OCI-LY7 (cell line): ENCODE data around the gene ZNF628. TPM values are rescaled to one million over a fixed set of nuclear protein-coding genes. Genes with fewer than 3 reads are reported as not detected.

Experiments
- BruUV-seq: library from RNA; stranded (reverse); fragments of 400-500 nt; replicated peaks from 2 replicates; lab custom pipeline; 2021; lab: Mats Ljungman, UMichigan
- CTCF ChIA-PET: fragments of 300-600 bp; sonication (Branson Sonifier 250); formaldehyde crosslinking; loops from one replicate; lab custom pipeline; 2022; ENCODE audit warnings: antibody characterized with exemption; ENCODE audit not compliant: unreplicated experiment; lab: Charles Lee
- POLR2A ChIA-PET: fragments of 300-600 bp; sonication (Branson Sonifier 250); formaldehyde crosslinking; loops from one replicate; lab custom pipeline; 2022; ENCODE audit warnings: antibody characterized with exemption; lab: Charles Lee
- DNase-seq: peaks from one replicate; pipeline ENCODE4 v3.0.0-alpha.2; 2015; ENCODE audit warnings: low spot score
- H2AFZ ChIP-seq: fragments of 200-600 bp; sonication (generic), shearing (Covaris generic); 2 replicates; pipeline ENCODE4 v1.6.1; 2014; ENCODE audit warnings: mild to moderate bottlenecking, antibody characterized with exemption, low read length, moderate library complexity
- H3K27ac ChIP-seq: fragments of 200-600 bp; sonication (generic); 2 replicates; pipeline ENCODE4 v1.5.1; 2014; ENCODE audit warnings: mixed run types, low read depth, mild to moderate bottlenecking, moderate library complexity, low read length, inconsistent platforms; ENCODE audit not compliant: poor library complexity, severe bottlenecking
- H3K36me3 ChIP-seq: fragments of 200-600 bp; sonication (generic); 2 replicates; pipeline ENCODE4 v1.6.1; 2014; ENCODE audit warnings: mild to moderate bottlenecking, antibody characterized with exemption, low read length, moderate library complexity, mixed read lengths; ENCODE audit not compliant: insufficient read depth
- H3K4me1 ChIP-seq: fragments of 200-600 bp; sonication (generic); 2 replicates; pipeline ENCODE4 v1.5.1; 2014; ENCODE audit warnings: mild to moderate bottlenecking, low read length; ENCODE audit not compliant: insufficient read depth, poor library complexity, severe bottlenecking
- H3K4me2 ChIP-seq: fragments of 200-600 bp; sonication (generic); 2 replicates; pipeline ENCODE4 v1.6.1; 2014; ENCODE audit warnings: mild to moderate bottlenecking, low read length
- H3K4me3 ChIP-seq: fragments of 200-600 bp; sonication (generic); 2 replicates; pipeline ENCODE4 v1.5.1; 2014; ENCODE audit warnings: mild to moderate bottlenecking, low read depth, low read length; ENCODE audit not compliant: poor library complexity, severe bottlenecking
- H3K79me2 ChIP-seq: fragments of 200-600 bp; sonication (generic); 2 replicates; pipeline ENCODE4 v1.6.1; 2016; ENCODE audit warnings: low read depth, mild to moderate bottlenecking, low read length, moderate library complexity, mixed read lengths; ENCODE audit not compliant: insufficient read depth
- H3K9me2 ChIP-seq: fragments of 200-600 bp; sonication (generic); 2 replicates; pipeline ENCODE4 v1.6.1; 2016; ENCODE audit warnings: mild to moderate bottlenecking, low read length, mixed read lengths; ENCODE audit not compliant: insufficient read depth
- H3K9me3 ChIP-seq: fragments of 200-600 bp; sonication (generic); 2 replicates; pipeline ENCODE4 v1.6.1; 2014; ENCODE audit warnings: mild to moderate bottlenecking, mixed run types, low read length, mixed read lengths
- H4K20me1 ChIP-seq: fragments of 200-600 bp; sonication (generic); 2 replicates; pipeline ENCODE4 v1.6.1; 2014; ENCODE audit warnings: mild to moderate bottlenecking, antibody characterized with exemption, low read length, moderate library complexity, mixed read lengths; ENCODE audit not compliant: insufficient read depth
- EZH2phosphoT487 ChIP-seq: fragments of 200-600 bp; sonication (generic); IDR thresholded peaks from 2 replicates; pipeline ENCODE4 v1.6.1; 2018; ENCODE audit warnings: low read depth, borderline replicate concordance, mild to moderate bottlenecking, mixed run types, antibody characterized with exemption, low read length, moderate library complexity, mixed read lengths
- intact Hi-C: fragments of 100-400 bp; cut with micrococcal nuclease; formaldehyde crosslinking; loops from one replicate; pipeline ENCODE4 v1.10.0; 2022; ENCODE audit not compliant: unreplicated experiment
- total RNA-seq, 2 experiments: library from RNA; depleted of rRNA in 1 of 2; stranded (reverse); fragments of >200 nt in 1 of 2; shearing (Covaris generic) in 1 of 2; gene quantifications; 2 replicates each; pipeline ENCODE4 v1.2.3, GENCODE V29; 2014 to 2022
- TF ChIP-seq, protein P1 (sequence below): fragments of 200-600 bp; sonication (generic); conservative IDR thresholded peaks from 2 replicates; pipeline ENCODE4 v1.5.1; 2014; ENCODE audit warnings: mild to moderate bottlenecking, antibody characterized with exemption, low read length, moderate library complexity, mixed read lengths

Gene ZNF628
- total RNA-seq, 2 experiments from 2014 or later, result 5.2 to 10.6 TPM

DNA sequence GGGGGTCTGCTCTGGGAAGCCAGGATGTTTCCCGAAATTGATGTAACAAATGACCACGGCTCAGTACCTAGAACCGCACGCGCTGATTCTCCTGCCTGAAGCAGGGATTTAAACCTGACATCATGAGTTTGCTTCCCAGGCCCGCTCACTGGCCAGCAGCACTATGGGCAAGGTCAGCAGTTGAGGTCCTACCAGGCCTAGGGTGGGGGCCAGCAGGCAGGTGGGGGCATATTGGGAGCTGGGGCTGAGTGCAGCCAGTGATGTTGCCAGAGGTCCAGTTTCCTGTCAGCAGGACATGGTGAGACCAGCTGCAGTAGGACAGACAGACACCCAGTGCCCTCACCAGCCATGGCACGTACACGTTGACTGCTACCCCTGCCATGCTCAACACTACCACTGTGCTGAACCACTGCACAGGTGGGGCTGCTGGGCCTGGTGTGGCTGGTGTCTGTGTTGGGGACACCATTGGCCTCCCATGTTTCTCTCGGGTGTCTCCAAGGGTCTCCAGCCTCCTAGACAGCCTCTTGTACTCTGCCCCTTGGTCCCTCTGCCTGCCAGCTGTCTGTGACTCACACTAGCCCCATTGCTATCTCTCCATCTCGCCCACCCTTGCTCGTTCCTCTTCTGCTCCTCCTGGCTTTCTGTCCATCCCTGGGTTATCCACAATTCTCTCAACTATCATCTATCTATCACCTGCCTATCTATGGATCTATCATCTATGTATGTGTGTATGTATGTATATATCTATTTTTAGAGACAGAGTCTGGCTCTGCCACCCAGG is 10.8 kb upstream of the ZNF628 start:
- DNase-seq, result no peak
- ChIA-PET POLR2A (interaction anchor here (0.6 kb wide), 1 partner anchor 57 kb away, joined by 4 read pairs; no protein-coding TSS in a partner anchor), CTCF (no interaction called here)
- Histone ChIP-seq H3K79me2 (peaks cover 2% of the 10 kb centered on the region; the same call in 1 of the 2 replicates), H3K36me3 (no peaks in the 10 kb centered on the region), H3K9me2 (no peaks in the 10 kb centered on the region), H3K4me3 (no peak overlapping the region), H2AFZ (no peak overlapping the region), H4K20me1 (no peaks in the 10 kb centered on the region), H3K27ac (no peak overlapping the region), H3K9me3 (no peaks in the 10 kb centered on the region), H3K4me2 (no peak overlapping the region), H3K4me1 (peaks cover 13% of the 10 kb centered on the region)
- TF ChIP-seq, protein P1, sequence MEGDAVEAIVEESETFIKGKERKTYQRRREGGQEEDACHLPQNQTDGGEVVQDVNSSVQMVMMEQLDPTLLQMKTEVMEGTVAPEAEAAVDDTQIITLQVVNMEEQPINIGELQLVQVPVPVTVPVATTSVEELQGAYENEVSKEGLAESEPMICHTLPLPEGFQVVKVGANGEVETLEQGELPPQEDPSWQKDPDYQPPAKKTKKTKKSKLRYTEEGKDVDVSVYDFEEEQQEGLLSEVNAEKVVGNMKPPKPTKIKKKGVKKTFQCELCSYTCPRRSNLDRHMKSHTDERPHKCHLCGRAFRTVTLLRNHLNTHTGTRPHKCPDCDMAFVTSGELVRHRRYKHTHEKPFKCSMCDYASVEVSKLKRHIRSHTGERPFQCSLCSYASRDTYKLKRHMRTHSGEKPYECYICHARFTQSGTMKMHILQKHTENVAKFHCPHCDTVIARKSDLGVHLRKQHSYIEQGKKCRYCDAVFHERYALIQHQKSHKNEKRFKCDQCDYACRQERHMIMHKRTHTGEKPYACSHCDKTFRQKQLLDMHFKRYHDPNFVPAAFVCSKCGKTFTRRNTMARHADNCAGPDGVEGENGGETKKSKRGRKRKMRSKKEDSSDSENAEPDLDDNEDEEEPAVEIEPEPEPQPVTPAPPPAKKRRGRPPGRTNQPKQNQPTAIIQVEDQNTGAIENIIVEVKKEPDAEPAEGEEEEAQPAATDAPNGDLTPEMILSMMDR, result no peak
- BruUV-seq, result no TSS peak
- intact Hi-C loops, result no loop called here

GRCh38 chr19:55466241-55466614 is 10.2 kb upstream of the ZNF628 start:
- H3K27ac ChIP-seq, result no peak overlapping the region
- no peaks in the 10 kb centered on the region for H3K79me2 ChIP-seq
- no peak overlapping the region for H2AFZ ChIP-seq
- H4K20me1 ChIP-seq, result no peaks in the 10 kb centered on the region
- H3K9me2 ChIP-seq, result no peaks in the 10 kb centered on the region
- ChIA-PET POLR2A (no interaction called here), CTCF (no interaction called here)
- DNase-seq, result no peak
- H3K4me3 ChIP-seq, result no peak overlapping the region
- H3K9me3 ChIP-seq, result no peaks in the 10 kb centered on the region
- no peak overlapping the region for H3K4me2 ChIP-seq
- TF ChIP-seq, protein P1, result no peak
- TF ChIP-seq EZH2phosphoT487, result no peak
- intact Hi-C loops, result no loop called here
- no TSS peak for BruUV-seq
- no peaks in the 10 kb centered on the region for H3K36me3 ChIP-seq
- H3K4me1 ChIP-seq, result peaks cover 10% of the 10 kb centered on the region
